DMS153 (cell line): ENCODE measurements around the gene BRICD5.

ENCODE experiments used
- DNase-seq: peaks from one replicate; lab custom pipeline; 2025; lab: John Stamatoyannopoulos, UW

The BRICD5 gene

GRCh38 chr16:2237493-2238149 is 27.0 kb upstream of the BRICD5 start:
- no peak for DNase-seq

GRCh38 chr16:2237102-2237482 is 26.4 kb upstream of the BRICD5 start:
- no peak for DNase-seq

GRCh38 chr16:2236337-2237101 is 25.9 kb upstream of the BRICD5 start, which contains the start of gene DNASE1L2:
TSS of gene DNASE1L2 (plus strand) at chr16:2236444. CDS start at chr16:2236817, 373 bp downstream.
- DNase-seq: no peak

GRCh38 chr16:2235695-2236336 is 25.2 kb upstream of the BRICD5 start:
- DNase-seq: no peak

- no peak for DNase-seq
These were observed 24.6 kb upstream of the BRICD5 start for GRCh38 chr16:2235234-2235651.

- no peak for DNase-seq
These were observed 24.1 kb upstream of the BRICD5 start for GRCh38 chr16:2234813-2235170.

GRCh38 chr16:2233872-2234812 is 23.5 kb upstream of the BRICD5 start:
- DNase-seq: peak; percentile 73

GRCh38 chr16:2233046-2233775 is 22.5 kb upstream of the BRICD5 start:
- no peak for DNase-seq

GRCh38 chr16:2232094-2232990 is 21.7 kb upstream of the BRICD5 start:
- no peak for DNase-seq

GRCh38 chr16:2231016-2231931 is 20.6 kb upstream of the BRICD5 start:
- peak; percentile 58 for DNase-seq

- DNase-seq: no peak
These were observed 19.7 kb upstream of the BRICD5 start for GRCh38 chr16:2230376-2230775.

- no peak for DNase-seq
These were observed 19.1 kb upstream of the BRICD5 start for GRCh38 chr16:2229632-2230250.

- no peak for DNase-seq
These were observed 18.4 kb upstream of the BRICD5 start for GRCh38 chr16:2229091-2229490.

- no peak for DNase-seq
These were observed 17.6 kb upstream of the BRICD5 start for GRCh38 chr16:2228161-2228824.

GRCh38 chr16:2226918-2227317 is 16.3 kb upstream of the BRICD5 start:
- no peak for DNase-seq

- no peak for DNase-seq
These were observed 15.7 kb upstream of the BRICD5 start for GRCh38 chr16:2226245-2226793.

- DNase-seq: peak; percentile 20
These were observed 13.4 kb upstream of the BRICD5 start for GRCh38 chr16:2223942-2224486.
